GM21619 (cell line): ENCODE measurements around the gene MAP3K4.
"Not testable (repeated sequence)": the region's sequence is repeated elsewhere in the genome, so short reads cannot be mapped to it uniquely, and the experiment has no call there.

Experiments used
- ATAC-seq: cut with Tn5 transposase; IDR thresholded peaks from one replicate; pipeline ENCODE4 v1.9.1; 2021; ENCODE audit not compliant: unreplicated experiment

Gene MAP3K4

DNA sequence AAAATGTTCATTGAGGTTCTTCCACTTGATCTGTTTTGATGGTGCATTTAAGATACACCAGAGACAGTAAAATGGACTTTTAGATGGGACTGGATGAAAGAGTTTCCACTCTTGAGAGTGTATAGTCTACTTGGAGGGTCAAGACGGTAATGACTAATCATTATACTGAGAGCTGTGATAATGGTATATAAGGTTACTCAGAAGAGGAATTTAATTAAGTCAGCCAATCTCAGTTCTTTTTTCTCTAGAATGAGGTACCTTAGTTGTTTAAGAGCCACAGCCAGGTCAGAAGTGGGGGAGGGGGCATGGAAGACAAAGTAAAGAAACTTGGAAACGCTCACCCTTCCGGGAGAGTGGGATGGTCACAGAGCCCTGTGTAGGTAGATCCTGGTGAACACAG, 123.9 kb downstream of the MAP3K4 start:
- no peak for ATAC-seq

DNA sequence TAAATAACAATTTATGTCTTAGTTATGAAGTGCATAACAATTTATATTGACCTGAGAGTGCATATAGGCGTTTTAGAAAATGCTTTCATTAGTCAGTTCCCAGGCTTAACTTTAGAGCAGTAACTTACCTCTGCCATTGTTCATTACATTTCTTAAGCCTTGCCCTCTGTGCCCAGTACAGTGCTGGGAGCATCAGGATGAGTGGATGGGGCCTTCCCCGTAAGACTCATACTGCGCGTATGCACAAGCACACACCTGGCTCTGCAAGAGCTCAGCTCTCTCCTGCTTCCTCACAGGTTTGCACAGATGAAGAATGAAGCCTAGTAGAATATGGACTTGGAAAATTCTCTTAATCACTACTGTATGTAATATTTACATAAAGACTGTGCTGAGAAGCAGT, 125.0 kb downstream of the MAP3K4 start:
- no peak for ATAC-seq

DNA sequence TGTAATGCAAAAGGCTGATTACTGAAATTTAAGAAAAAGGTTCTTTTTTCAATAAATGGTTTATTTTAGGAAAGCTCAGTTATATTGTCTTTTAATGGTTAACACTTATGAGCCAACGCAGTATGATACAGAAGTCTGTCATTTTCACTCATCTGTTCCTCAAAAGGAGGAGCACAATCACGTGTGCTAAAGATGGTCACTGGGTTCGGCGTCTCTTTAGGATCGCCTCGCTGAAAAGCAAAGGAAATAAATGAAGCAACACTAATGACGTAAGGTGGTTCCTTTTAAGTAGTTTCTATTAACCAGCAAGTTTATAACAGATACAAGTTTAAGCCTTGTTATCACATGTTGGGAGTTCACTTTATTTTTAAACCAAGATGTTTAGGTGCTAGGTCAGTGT, 125.7 kb downstream of the MAP3K4 start:
- ATAC-seq = no peak

DNA sequence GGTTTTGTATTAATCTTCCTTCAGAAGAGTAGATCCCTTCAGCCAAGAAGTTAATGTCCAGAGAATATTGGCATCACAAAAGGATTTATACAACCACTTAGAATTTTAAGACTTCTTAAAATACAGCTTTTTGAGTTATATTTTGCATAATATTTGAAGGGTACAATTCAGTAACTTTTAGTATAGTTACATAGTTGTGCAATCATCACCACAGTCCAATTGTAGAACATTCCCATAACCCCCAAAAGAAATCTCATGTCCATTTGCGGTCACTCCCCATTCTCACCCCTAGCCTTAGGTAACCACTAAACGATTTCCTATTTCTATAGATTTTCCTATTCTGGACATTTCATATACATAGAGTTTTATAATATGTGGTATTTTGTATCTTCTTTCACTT, 126.4 kb downstream of the MAP3K4 start:
- ATAC-seq = no peak

- not testable (repeated sequence) for ATAC-seq
Measured at GRCh38 chr6:161123319-161123718, 131.8 kb downstream of the MAP3K4 start.

DNA sequence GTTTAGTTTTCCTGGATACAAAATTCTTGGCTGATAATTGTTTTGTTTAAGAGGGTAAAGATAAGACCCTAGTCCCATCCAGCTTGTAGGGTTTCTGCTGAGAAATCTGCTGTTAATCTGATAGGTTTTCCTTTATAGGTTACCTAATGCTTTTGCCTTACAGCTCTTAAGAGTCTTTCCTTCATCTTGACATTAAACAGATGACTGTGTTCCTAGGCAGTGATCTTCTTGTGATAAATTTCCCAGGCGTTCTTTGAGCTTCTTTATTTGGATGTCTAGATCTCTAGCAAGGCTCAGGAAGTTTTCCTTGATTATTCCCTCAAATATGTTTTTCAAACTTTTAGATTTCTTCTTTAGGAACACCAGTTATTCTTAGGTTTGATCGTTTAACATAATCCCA, 134.0 kb downstream of the MAP3K4 start:
- no peak for ATAC-seq

DNA sequence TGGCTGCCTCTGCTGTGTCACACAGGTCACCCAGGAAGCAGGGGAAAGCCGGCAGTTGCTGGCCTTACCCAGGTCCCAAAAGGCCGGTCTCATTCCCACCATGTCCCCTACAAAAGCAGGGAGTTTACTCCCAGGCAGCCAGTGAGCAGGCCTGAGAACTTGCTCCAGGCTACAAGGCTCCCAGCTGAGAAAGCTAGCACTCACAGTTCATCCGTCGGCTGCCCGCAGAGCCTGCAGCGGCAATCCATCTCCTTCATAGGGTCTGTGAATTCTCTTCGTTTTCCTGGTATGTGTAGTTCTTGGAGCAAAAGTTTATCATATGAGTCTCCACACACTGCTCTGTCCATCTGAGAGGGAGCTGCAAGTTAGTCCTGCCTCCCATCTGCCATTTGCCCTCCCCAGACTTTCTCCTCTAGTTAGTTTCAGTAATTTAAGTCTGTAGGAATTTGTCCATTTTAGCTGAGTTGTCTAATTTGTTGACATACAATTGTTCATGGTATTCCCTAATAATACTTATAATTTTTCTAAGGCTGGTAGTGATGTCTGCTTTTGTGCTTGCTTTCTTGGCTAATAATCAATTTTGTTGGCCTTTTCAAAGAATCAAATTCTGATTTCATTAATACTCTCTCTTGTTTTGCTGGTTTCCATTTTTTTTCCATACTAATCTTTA, 135.6 kb downstream of the MAP3K4 start:
- no peak for ATAC-seq

DNA sequence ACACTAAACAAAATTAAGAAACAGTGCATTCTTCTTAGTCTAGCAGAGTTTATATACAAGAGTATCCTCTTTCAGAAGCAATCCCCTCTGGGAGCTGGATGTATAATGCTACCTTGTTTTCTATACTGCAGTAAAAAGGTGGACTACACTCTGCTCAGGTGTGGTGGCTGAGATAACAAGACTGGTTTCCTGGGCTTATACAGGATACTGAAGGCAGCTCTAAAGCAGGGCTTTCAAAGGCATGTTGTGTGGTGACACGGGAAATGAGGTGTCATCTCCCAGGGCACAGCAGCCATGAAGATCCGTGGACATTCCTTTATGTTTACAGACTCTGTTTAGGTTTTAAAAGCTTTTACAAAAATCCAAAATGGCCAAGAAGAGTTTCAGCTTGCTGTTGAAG, 136.7 kb downstream of the MAP3K4 start:
- ATAC-seq = no peak

DNA sequence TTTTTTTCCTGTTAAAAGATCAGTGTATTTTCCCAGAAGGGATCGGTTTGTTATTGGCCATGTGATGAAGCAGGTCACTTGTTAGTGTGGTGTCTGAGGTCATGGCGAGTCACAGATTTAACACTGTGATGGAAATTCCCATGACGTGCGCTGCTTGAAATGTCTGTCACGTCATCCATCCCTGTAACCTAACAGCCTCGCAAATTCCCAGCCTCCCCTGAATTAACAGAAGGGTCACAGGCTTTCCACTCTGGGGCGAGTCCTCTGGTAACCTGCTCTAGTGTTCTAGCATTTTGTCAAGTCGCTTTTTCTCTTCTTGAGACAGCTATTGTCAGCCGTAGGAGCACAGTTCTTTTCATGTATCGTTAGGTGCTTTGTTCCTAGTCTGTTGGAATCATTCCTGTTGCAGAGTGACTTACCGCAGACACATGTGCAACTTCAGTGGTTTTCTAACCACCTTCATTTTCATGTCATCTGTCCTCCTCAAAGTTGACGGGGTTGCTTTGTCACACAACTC, 137.2 kb downstream of the MAP3K4 start:
- no peak for ATAC-seq

GRCh38 chr6:161130541-161130940, 139.0 kb downstream of the MAP3K4 start:
- no peak for ATAC-seq

DNA sequence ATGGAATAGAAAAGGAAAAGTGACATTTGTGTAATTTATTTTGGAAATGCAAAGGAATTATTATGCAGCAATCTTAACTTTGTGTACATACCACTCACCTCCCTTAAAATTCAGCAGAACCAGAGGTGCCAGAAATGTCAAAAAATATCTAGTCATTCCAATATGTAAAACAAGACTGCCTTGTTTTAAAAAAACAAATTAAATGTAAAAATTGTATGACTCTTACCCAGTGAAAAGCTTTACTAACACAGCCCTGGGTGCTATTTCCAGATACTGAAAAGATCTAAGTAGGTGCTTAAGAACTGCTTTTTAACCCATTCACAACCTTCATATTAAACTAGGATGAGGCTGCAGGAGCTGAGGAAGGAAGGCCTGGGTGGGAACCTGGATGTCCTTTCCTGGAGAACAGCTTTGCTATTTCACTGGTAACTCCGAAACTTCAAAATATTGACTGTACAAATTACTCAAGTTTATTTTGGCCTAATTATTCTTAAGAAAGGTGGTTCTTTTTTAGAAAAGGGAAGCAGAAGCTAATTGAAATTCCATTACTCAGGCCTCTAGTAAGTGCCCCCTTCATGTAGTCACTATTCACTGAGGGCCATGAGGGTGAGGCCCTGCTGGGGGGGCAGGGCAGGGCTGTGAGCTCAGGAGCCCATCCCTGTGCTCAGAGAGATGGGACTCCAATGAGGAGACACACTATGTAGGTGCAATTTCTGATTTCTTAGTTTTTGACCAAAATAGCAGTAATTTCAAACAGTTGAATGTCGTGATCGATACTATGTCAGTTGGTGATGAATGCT, 139.6 kb downstream of the MAP3K4 start:
- ATAC-seq = no peak

GRCh38 chr6:161132384-161132783, 140.8 kb downstream of the MAP3K4 start:
- ATAC-seq = no peak

DNA sequence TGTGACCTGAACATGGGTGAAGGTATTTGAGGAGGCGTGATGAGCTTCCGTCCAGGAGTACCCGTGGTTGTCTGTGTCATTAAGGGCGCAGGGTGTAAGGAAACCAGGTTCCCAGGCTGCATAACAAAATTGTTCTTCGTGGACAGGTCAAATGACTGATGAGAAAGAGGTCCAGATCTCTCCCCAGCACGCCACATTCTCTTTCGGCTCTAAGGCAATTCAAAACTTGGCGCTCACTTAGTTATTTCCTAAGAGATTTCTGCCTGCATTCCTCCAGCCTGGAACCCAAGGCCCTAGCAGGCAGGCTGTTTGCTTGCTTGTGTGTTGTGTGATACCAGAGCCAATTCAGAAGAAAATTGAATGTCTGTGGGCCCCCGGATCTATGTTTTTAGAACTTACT, 142.4 kb downstream of the MAP3K4 start:
- ATAC-seq = no peak

DNA sequence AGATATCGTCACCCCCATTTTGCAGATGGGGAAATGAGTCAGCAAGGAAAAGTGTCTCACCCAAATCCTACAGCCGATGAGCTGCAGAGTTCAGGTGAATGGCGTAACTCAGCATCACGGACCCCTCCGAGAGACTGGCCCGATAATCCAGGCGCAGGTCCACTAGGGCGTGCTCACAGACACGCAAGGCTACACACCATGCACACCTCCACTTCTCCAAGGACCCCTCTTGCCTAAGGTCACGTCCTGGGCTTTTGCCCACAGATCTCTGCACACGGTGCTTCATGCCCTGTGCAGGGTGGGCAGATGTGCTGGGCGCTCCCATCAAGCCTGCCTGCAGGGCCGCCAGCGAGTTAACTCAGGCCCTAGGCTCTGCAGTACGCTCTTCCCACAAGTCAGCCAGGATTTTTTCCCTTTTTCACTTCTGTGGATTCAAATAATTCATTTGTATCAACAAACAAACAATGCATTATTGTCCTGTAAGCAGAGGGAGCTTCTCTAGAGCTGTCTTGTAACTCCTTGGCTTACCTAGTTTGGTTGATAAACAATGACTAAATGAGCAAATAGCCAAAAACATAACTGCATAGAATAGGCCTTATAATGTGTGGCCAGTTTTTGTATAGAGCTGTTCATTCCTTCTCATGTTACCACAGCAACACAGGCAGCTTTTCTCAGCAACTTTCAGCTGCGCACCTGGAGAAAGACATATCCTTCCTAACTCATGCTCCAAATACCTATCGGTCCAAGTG, 143.2 kb downstream of the MAP3K4 start:
- no peak for ATAC-seq

GRCh38 chr6:161135695-161136591, 144.4 kb downstream of the MAP3K4 start:
- ATAC-seq = no peak

GRCh38 chr6:161136655-161137054, 145.1 kb downstream of the MAP3K4 start:
- ATAC-seq = no peak

DNA sequence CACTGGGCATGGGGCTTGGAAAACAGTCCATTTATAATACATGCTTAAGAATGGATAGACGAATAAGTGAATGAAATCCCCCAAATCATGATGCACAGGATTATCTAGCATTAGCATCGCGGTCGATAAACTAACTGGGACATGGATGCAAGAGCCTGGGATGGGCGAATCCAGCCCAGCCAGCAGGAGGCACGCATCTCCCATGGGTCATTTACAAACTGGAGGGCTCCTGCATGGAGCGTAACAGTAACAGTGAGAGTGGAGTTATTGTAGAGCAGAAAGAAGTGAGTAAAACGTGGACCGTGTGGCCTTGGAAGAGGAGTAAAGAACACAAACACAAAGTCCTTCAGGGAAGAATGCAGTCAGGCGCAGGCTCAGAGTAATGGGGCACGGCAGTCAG, 145.8 kb downstream of the MAP3K4 start:
- ATAC-seq = no peak

DNA sequence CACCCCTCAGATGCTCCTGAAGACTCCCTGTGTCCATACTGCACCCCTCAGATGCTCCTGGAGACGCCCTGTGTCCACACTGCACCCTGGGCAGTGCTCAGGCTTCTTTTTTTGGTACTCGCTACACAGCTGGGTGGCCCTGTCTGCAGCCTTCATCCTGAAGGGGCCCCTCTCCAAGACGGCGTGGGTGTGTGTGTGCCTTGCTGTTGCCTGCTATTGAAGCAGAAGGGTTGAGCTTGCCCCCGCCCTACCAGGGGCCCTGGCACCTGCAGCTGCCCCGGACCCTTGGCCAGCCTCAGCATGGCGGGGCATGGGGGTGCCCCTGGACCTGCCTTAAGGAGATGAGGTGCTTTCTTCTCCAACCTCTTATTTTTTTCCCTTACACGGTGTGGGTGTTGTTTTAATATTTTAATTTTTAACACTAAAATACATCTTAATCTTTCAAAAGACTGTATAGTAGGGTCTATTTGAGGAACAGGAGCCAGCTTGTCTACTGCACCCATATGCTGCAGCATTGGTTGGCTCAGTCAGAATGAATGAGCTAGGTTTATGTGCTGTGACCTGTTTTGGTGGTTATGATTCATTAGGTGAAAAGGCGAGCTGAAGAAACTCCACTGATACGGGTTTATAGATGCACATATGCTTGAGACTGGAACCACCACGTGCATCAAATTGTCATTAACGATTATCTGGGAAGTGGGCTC, 146.4 kb downstream of the MAP3K4 start:
- ATAC-seq = no peak

DNA sequence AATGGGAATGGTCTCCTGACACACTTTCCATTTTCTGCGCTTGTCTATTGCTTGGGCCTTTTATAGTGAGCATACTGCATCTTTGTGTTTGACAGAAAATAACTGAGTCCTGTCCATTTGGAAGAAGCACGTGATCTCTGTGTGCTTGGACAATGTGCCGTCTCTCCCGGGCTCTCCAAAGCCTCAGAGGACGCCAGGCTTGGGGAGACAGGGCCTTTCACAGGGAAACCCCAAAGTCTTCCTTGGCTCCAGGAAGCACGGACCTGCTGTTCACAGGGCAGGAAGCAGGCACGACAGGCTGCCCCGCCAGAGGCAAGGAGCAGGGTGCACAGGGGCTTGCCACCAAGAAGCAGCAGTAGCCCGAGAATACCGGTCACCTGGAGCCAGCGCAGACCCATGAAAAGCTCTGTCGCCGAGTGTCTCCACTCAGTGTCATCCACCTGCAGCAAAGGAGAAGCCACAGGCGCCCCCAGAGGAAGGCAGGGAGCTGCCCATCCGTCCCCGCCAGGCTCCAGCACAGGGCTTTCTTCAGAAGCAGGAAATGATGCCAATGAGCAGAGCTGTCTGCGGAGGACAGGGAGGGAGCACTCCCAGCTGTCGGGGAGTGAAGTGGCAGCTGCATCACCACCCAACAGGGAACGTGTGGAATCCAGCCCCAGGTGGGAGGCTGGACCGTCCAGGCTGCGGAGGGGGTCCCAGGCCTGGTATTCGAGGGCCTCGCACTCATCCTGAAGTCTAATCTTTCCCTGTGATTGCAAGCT, 147.2 kb downstream of the MAP3K4 start:
- no peak for ATAC-seq
